SJCRH30 (cell line): ENCODE measurements around the gene KRT73. TPM values are rescaled to one million over a fixed set of nuclear protein-coding genes. Genes with fewer than 3 reads are reported as not detected.

Experiments used
- DNase-seq, 2 experiments: peaks; one replicate each; pipeline ENCODE4 v3.0.0-alpha.2; 2015 to 2020
- H3K27ac ChIP-seq: fragments of 250-450 bp; sonication (Bioruptor Pico); 2 replicates; pipeline ENCODE4 v1.5.1; 2020; ENCODE audit warnings: mild to moderate bottlenecking, moderate library complexity
- H3K27me3 ChIP-seq: fragments of 250-450 bp; sonication (Bioruptor Pico); 2 replicates; pipeline ENCODE4 v1.5.1; 2020; ENCODE audit warnings: mild to moderate bottlenecking, moderate library complexity
- H3K36me3 ChIP-seq: fragments of 250-450 bp; sonication (Bioruptor Pico); 2 replicates; pipeline ENCODE4 v1.5.1; 2020; ENCODE audit warnings: mild to moderate bottlenecking, moderate library complexity
- H3K4me1 ChIP-seq: fragments of 250-450 bp; sonication (Bioruptor Pico); 2 replicates; pipeline ENCODE4 v1.5.1; 2020; ENCODE audit warnings: mild to moderate bottlenecking, moderate library complexity
- H3K4me3 ChIP-seq: fragments of 250-450 bp; sonication (Bioruptor Pico); 2 replicates; pipeline ENCODE4 v1.5.1; 2020; ENCODE audit warnings: mild to moderate bottlenecking, moderate library complexity
- H3K9me3 ChIP-seq: fragments of 250-450 bp; sonication (Bioruptor Pico); replicated peaks from 2 replicates; pipeline ENCODE4 v1.5.1; 2020; ENCODE audit warnings: mild to moderate bottlenecking, moderate library complexity
- total RNA-seq: library from RNA; depleted of rRNA; stranded (reverse); fragments of >200 nt; shearing (Covaris generic); gene quantifications from 2 replicates; pipeline ENCODE4 v1.2.3, GENCODE V29; 2014

Gene KRT73
- total RNA-seq, 1 experiment from 2014 or later, result not detected

DNA sequence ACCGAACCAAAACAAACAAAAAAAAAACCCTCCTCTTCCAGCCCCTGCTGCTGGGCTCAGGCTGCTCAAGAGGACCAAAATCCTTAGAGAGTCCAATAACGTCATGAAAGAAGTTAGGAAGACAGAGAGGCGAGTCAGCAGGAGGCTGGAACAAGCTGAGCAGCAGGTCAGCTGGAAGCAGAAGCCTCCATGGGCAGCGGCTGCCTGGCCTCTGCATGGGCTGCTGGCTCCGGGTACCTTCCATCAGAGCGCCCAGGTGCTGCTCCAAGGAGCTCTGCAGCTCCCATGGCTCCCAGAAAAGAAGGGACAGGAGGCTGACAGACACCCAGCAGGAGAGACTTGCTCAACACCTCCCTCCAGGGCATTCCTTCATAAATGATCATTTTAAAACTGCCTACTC lies 36.9 kb upstream of the KRT73 start:
- H3K4me1 ChIP-seq, result no peaks in the 10 kb centered on the region
- no peak for DNase-seq
- no peak overlapping the region for H3K4me3 ChIP-seq
- no peaks in the 10 kb centered on the region for H3K36me3 ChIP-seq
- H3K27me3 ChIP-seq, result peaks cover 4% of the 10 kb centered on the region; the same call in 1 of the 2 replicates
- H3K27ac ChIP-seq, result no peak overlapping the region
- H3K9me3 ChIP-seq, result no peaks in the 10 kb centered on the region

DNA sequence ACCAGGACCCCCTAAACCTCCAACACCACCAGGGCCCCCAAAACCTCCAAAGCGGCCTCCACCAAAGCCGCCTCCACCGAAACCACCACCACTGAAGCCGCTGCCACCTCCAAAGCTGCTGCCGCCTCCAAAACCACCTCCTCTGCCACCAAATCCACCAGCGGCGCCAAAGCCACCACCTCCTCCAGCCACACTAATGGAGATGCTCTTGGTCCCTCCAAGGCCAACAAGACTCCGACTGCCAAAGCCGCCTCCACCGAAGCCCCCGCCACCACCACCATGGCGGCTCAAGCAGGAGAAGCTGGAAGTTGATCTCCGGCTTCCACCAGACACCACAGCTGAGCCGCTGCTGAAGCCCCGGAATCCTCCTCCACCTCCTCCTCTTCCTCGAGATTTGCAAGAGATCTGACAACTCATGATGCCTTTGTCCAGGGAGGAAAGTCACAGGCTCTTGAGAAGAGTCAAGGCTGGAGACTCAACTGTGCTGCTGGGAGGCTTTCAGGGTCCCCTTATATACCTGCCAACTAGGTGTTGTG lies 33.4 kb upstream of the KRT73 start, which contains the start of gene KRT2:
Gene KRT2, minus strand, starts transcription at position 486 of the 536 bp plus-strand sequence. Its CDS starts 69 bp downstream, at position 417.
- Histone ChIP-seq H3K36me3 (no peaks in the 10 kb centered on the region), H3K27me3 (peaks cover 9% of the 10 kb centered on the region; the same call in 1 of the 2 replicates), H3K4me1 (no peaks in the 10 kb centered on the region), H3K9me3 (no peaks in the 10 kb centered on the region), H3K27ac (no peak within 1 kb of the TSS), H3K4me3 (no peak within 1 kb of the TSS)
- DNase-seq, result no peak

DNA sequence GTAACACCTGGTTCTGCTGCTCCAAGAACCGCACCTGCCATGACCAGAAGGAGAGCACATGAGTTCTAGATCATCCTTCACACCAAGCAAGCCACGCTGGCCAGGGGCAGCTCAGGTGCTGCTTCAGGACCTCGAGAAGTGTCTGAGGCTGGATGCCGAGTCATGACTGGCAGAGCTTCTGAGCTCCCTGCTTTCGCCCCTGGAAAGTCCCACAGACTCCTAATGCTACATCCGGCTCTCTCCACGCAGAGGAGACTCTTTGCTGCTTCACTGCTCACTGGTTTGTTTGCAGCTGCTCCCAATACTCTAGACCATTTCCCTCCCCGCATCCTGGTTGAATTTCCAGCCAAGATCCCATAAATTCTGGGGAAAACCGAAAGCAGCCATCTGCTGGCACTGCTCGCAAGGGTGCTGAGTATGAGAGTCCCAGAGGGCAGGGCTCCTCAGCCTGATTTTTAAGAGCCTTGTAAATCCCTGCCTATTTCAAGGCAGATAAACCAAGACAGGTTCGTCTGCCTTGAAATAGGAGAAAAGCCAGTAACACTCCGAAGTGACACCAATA lies 32.2 kb upstream of the KRT73 start:
- no peaks in the 10 kb centered on the region for H3K36me3 ChIP-seq
- H3K27me3 ChIP-seq, result peaks cover 11% of the 10 kb centered on the region; the same call in 1 of the 2 replicates
- DNase-seq, result peak in 1 of 2 experiments; percentile 1
- no peak overlapping the region for H3K4me3 ChIP-seq
- H3K4me1 ChIP-seq, result no peaks in the 10 kb centered on the region
- no peaks in the 10 kb centered on the region for H3K9me3 ChIP-seq
- H3K27ac ChIP-seq, result no peak overlapping the region

DNA sequence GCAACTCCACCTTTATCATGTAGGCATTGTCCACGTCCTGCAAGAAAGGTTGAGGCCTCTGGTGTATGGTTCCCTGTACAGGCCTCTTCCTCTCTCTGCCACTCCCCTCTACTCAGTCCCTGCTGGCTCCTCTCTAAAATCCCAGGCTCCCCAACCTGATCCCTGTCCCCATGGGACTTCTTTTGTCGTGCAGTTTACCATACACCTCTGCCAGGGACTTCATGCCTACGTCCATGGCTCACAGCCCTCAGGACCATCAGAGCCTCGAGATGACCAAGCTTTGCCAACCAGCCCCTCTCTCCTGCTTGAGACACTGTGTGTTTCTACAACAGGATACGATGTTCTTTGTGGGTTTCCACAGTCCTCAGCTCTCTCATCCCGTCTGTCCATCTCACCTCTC lies 30.7 kb upstream of the KRT73 start:
- no peaks in the 10 kb centered on the region for H3K4me1 ChIP-seq
- no peaks in the 10 kb centered on the region for H3K36me3 ChIP-seq
- H3K27me3 ChIP-seq, result peaks cover 8% of the 10 kb centered on the region; the same call in 1 of the 2 replicates
- no peak for DNase-seq
- no peak overlapping the region for H3K4me3 ChIP-seq
- no peaks in the 10 kb centered on the region for H3K9me3 ChIP-seq
- H3K27ac ChIP-seq, result no peak overlapping the region

DNA sequence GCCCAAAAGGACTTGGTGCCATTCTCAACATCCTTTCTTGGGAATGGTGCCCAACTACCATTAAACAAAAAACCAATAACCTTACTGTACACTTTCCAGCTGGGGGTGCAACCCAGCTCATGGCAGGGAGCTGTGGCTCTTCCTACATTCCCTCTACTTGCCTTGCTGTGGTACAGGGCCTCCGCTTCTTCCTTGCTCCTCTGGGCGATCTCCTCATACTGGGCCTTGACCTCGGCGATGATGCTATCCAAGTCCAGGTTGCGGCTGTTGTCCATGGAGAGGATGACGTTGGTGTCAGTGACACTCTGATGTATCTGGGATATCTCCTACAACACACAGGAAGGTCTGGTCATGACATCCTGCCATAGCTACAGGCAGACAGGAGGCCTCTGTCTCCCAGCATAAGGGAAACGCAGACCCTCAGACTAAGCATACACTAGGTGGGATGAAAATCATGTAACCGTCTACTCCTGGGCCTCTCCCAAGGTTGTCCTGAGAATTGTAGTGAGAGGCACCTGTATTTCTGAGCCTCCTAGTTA lies 29.7 kb upstream of the KRT73 start:
- Histone ChIP-seq H3K27me3 (peaks cover 11% of the 10 kb centered on the region; the same call in 1 of the 2 replicates), H3K9me3 (no peaks in the 10 kb centered on the region), H3K36me3 (no peaks in the 10 kb centered on the region), H3K4me3 (no peak overlapping the region), H3K27ac (no peak overlapping the region), H3K4me1 (no peaks in the 10 kb centered on the region)
- DNase-seq, result no peak

DNA sequence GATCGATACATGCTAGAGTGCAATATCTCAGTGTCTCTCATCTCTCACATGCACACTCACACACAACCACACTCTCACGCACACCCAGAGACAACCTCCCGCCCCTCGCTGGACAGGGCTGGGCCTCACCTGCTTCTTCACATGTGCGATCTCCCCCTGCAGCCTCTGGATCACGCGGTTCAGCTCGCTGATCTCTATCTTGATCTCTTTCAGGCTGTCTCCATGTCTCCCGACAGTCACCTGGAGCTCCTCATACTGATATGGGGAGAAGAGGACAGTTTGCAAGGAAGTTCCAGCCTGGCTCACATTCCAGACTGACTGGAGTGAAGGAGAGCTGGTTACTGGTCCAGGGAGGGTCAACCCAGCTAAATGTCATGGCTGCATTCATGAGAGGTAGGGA lies 29.2 kb upstream of the KRT73 start:
- no peak for DNase-seq
- H3K4me1 ChIP-seq, result no peaks in the 10 kb centered on the region
- H3K4me3 ChIP-seq, result no peak overlapping the region
- H3K27ac ChIP-seq, result no peak overlapping the region
- H3K36me3 ChIP-seq, result no peaks in the 10 kb centered on the region
- H3K9me3 ChIP-seq, result no peaks in the 10 kb centered on the region
- H3K27me3 ChIP-seq, result peaks cover 11% of the 10 kb centered on the region; the same call in 1 of the 2 replicates

DNA sequence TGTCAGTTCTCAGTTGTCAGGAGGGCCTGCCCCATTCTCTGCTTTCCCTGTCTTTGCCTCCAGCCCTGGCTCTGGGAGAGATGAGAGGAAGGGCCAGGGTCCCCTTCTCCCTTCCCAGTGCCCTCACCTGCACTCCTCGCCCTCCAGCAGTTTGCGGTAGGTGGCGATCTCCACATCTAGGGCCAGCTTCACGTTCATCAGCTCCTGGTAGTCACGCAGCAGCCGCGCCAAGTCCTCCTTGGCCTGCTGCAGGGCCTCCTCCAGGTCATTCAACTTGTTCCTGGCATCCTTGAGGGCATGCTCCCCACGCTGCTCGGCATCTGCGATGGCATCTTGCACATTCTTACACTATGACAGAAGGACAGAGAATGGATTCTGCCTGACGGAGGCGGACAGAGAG lies 28.3 kb upstream of the KRT73 start:
- DNase-seq, result no peak
- no peaks in the 10 kb centered on the region for H3K9me3 ChIP-seq
- H3K36me3 ChIP-seq, result no peaks in the 10 kb centered on the region
- no peak overlapping the region for H3K4me3 ChIP-seq
- no peak overlapping the region for H3K27ac ChIP-seq
- peaks cover 19% of the 10 kb centered on the region; the same call in 1 of the 2 replicates for H3K27me3 ChIP-seq
- no peaks in the 10 kb centered on the region for H3K4me1 ChIP-seq

DNA sequence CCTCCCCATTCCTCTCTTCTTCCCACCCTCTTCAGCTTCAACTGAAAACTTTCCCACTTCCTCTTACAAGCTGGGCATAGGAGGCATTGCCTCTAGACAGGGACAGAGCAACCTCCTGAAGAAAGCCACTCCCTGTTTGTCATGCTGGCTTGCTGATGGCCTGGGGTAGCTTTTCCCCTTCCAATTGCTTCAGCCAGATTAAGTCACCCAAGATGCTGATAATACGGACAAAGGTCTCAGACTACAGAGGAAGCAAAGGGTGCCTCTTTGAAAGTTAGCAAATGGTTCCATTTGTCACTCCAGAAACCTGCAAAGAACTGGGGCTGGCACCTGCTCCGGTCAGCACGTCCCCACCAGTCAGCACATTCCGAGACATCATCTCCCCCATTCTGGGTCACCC lies 27.6 kb upstream of the KRT73 start:
- H3K4me1 ChIP-seq, result no peaks in the 10 kb centered on the region
- no peak overlapping the region for H3K27ac ChIP-seq
- no peak for DNase-seq
- H3K4me3 ChIP-seq, result no peak overlapping the region
- H3K27me3 ChIP-seq, result peaks cover 19% of the 10 kb centered on the region; the same call in 1 of the 2 replicates
- H3K36me3 ChIP-seq, result no peaks in the 10 kb centered on the region
- H3K9me3 ChIP-seq, result no peaks in the 10 kb centered on the region

DNA sequence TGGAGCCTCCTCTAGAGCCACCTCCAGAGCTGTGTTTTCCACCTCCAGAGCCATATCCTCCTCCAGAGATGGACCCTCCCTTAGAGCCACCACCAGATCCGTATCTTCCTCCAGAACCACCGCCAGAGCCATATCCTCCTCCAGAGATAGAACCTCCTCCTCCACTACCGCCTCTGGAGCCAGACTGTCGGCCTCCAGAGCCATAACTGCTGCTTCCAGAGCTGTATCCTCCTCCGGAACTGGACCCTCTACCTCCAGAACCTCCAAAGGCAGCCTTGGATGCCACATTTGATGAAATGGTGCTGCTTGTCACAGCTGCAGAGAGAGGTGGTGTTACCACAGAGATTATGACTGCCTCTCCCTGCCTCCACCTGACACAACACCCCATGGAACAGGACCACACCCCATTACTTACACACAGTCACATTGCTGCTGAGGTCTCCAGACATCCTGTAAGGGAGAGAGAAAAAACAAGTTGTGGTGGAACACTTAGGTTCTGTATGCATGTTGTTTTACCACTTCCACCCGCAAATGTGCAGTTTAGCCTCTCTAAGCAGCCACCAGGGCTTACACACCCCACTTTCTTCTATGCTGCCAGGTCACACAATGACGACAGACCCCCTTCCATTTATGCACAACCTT lies 26.9 kb upstream of the KRT73 start:
- DNase-seq, result no peak
- no peak overlapping the region for H3K27ac ChIP-seq
- H3K9me3 ChIP-seq, result no peaks in the 10 kb centered on the region
- no peak overlapping the region for H3K4me3 ChIP-seq
- H3K4me1 ChIP-seq, result no peaks in the 10 kb centered on the region
- H3K36me3 ChIP-seq, result no peaks in the 10 kb centered on the region
- peaks cover 19% of the 10 kb centered on the region; the same call in 1 of the 2 replicates for H3K27me3 ChIP-seq

DNA sequence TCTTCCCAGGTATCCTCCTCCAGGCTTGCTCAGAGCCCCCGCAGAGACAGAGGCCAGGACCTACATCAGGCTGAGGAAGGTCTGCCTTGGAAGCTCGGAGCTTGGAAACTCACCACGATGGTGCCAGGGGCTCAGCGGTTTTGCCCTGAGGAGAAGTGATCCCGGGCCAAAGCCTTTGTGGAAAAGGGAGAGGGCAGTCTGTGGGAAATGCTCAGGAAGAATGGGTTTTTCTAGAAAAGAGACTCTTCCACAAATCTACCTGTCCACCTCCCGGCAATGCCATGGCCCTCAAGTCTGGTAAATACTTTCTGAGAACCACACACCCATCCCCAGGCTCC lies 25.7 kb upstream of the KRT73 start:
- Histone ChIP-seq H3K4me1 (no peaks in the 10 kb centered on the region), H3K9me3 (no peaks in the 10 kb centered on the region), H3K36me3 (no peaks in the 10 kb centered on the region), H3K27ac (no peak overlapping the region), H3K27me3 (peaks cover 19% of the 10 kb centered on the region; the same call in 1 of the 2 replicates), H3K4me3 (no peak overlapping the region)
- no peak for DNase-seq

DNA sequence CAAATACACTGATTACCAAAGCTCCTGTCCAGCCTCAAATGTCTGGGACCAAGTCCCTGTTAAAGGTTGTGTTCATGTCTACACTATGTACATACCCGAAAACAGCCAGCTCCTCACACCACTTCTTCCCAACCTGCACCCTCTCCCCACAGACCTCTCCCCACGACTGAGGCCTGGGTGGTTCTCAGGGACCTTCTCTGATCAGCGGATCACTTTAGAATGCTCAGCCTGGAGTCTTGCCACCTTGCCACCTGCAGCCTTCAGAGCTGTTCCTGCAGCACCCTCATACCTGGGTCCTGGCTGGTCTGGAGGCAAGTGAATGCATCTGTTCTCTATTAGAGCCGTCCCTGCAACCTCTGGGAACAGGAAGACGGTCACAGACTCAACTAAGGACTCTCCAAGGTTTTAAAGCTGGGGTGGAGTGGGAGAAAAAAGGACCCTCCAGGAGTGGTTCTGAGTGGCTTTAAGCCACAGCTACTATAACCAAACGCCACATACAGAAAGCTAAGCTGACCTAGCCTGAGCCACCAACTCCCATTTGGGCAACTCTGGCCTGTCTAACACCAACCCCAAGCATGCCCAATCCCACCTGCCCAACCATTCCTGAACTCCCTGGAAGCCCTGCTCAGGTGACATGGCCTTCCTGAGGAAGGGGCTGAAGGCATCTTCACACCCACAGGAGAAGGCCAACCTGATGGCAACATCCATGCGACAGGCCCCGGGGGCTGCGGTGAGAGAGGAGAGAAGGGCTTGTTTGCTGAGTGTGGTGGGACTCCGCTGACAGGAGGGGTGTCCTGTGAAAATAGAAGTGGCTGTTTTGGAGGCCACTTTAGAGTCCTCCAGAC lies 25.1 kb upstream of the KRT73 start:
- no peaks in the 10 kb centered on the region for H3K36me3 ChIP-seq
- peaks cover 19% of the 10 kb centered on the region; the same call in 1 of the 2 replicates for H3K27me3 ChIP-seq
- no peaks in the 10 kb centered on the region for H3K4me1 ChIP-seq
- H3K4me3 ChIP-seq, result no peak overlapping the region
- H3K9me3 ChIP-seq, result no peaks in the 10 kb centered on the region
- no peak for DNase-seq
- no peak overlapping the region for H3K27ac ChIP-seq

DNA sequence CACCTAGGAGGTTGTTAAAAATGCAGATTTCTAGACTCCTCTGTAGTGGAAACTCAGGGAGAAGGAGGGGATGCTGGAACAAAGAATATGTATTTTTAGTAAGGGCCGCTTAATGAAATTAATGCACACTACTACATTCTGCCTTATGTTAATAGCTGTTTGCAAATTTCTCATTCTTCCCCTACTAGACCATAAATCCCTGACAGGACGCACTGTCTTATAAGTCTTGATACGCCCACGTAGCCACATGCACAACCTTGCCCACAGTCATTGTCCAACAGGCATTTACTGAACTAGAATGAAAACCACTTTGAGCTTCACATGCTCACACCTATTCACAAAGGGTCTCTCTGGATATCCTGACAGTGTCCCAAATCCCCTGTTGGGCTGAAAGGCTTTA lies 23.1 kb upstream of the KRT73 start:
- Histone ChIP-seq H3K4me1 (no peaks in the 10 kb centered on the region), H3K27ac (no peak overlapping the region), H3K9me3 (no peaks in the 10 kb centered on the region), H3K4me3 (no peak overlapping the region), H3K27me3 (peaks cover 12% of the 10 kb centered on the region; the same call in 1 of the 2 replicates), H3K36me3 (no peaks in the 10 kb centered on the region)
- DNase-seq, result no peak

DNA sequence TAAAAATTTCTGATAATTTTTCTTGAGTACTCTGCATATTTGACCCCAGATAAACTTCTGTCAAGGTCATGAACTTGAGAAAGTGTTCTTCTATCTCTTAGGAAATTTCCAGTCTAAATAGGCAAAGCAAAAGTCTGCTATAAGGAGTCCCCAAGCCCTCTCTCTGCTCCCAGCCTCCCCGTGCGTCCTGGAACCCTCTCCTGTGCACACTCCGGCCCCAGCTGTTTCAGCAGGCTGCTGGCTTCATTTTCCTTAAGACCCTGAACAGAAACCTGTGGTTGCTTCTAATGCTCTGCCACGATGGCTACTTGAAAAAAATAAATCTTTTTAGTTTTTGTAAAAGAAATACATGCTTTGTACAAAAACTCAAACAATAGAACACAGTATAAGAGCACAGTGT lies 18.9 kb upstream of the KRT73 start:
- Histone ChIP-seq H3K27ac (no peak overlapping the region), H3K36me3 (no peaks in the 10 kb centered on the region), H3K9me3 (no peaks in the 10 kb centered on the region), H3K4me1 (no peaks in the 10 kb centered on the region), H3K27me3 (peaks cover 7% of the 10 kb centered on the region; the same call in 1 of the 2 replicates), H3K4me3 (no peak overlapping the region)
- DNase-seq, result no peak

DNA sequence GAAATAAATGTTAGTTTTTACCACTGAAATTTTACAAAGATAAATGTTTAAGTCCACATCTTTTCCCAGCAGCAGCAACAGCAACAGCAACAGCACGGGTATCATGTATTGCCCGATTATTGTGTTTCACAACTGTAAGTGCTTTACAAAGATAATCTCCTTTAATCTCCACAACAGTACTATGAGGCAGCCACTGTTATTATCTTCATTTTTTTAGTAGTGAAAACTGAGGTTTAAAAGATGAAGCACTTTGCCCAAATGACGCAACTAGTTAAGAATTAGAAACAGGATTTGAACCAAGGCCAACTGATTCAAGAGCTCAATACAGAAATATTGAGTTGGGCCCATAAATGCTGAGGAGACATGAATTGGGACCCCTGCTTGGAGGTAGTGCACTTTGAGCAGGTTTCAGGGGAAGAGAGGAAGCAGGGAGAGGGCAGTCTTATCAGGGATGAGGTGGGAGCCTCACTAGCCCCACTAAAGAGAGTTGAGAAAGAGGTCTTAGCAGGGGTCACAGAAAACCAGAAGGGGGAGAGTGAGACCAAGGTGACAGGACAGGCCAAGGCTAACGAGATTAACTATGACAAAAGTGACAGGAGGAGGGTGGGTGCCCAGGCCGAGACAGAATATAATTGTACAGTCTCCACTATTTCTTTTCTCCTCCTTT lies 18.4 kb upstream of the KRT73 start:
- no peaks in the 10 kb centered on the region for H3K36me3 ChIP-seq
- H3K4me1 ChIP-seq, result no peaks in the 10 kb centered on the region
- no peak overlapping the region for H3K27ac ChIP-seq
- H3K27me3 ChIP-seq, result peaks cover 1% of the 10 kb centered on the region; the same call in 1 of the 2 replicates
- no peaks in the 10 kb centered on the region for H3K9me3 ChIP-seq
- H3K4me3 ChIP-seq, result no peak overlapping the region
- DNase-seq, result no peak
